ENCODE measurements around the gene TDRD12. TPM values are rescaled to one million over a fixed set of nuclear protein-coding genes. Genes with fewer than 3 reads are reported as not detected.

The TDRD12 gene
- total and polyA plus RNA-seq, 12 donors = 0.06 to 0.47 (median 0.12) TPM; not detected in 6

- Histone ChIP-seq H3K27me3 (no peaks in the 10 kb centered on the region), H3K4me3 (no peak overlapping the region), H3K9me3 (no peaks in the 10 kb centered on the region), H3K4me1 (no peaks in the 10 kb centered on the region), H3K36me3 (no peaks in the 10 kb centered on the region), H3K27ac (no peak overlapping the region)
- intact Hi-C loops (cut with DNase I) = no loop called here
- ATAC-seq (no peak), DNase-seq (no peak)
- 87 to 93% methylated on average over 3 of the region's 3 CpGs for WGBS, 2 donors
- no peak for TF ChIP-seq CTCF (IDR thresholded peaks at IDR 0.05)
Measured at GRCh38 chr19:32872391-32872790, 152.8 kb downstream of the TDRD12 start.

- no peak for DNase-seq
- no peak for TF ChIP-seq CTCF (IDR thresholded peaks at IDR 0.05)
- no peak overlapping the region for H3K27ac ChIP-seq
- intact Hi-C loops (cut with DNase I) = no loop called here
- H3K27me3 ChIP-seq = no peaks in the 10 kb centered on the region
- WGBS, 2 donors = 89 to 91% methylated on average over 18 of the region's 18 CpGs
- H3K9me3 ChIP-seq = no peaks in the 10 kb centered on the region
- H3K4me1 ChIP-seq = no peaks in the 10 kb centered on the region
- H3K36me3 ChIP-seq = peaks cover 0 to 9% (median 0%) of the 10 kb centered on the region in 9 donors
- no peak overlapping the region for H3K4me3 ChIP-seq
- no peak for ATAC-seq
Measured at GRCh38 chr19:32873247-32873959, 153.8 kb downstream of the TDRD12 start.

- DNase-seq (no peak), ATAC-seq (peak in 1 of 8 donors; percentile 41)
- Histone ChIP-seq H3K4me3 (no peak overlapping the region), H3K36me3 (peaks cover 0 to 21% (median 0%) of the 10 kb centered on the region in 9 donors), H3K9me3 (no peaks in the 10 kb centered on the region), H3K4me1 (no peaks in the 10 kb centered on the region), H3K27ac (no peak overlapping the region), H3K27me3 (no peaks in the 10 kb centered on the region)
- WGBS, 2 donors = 77 to 90% methylated on average over 9 of the region's 9 CpGs
- TF ChIP-seq CTCF (IDR thresholded peaks at IDR 0.05) = no peak
- intact Hi-C loops (cut with DNase I) = no loop called here
Measured at GRCh38 chr19:32874605-32875004, 155.0 kb downstream of the TDRD12 start.

- peaks cover 0 to 29% (median 0%) of the 10 kb centered on the region in 9 donors for H3K36me3 ChIP-seq
- H3K27me3 ChIP-seq = no peaks in the 10 kb centered on the region
- 68 to 69% methylated on average over 7 of the region's 7 CpGs for WGBS, 2 donors
- no peak overlapping the region for H3K4me3 ChIP-seq
- TF ChIP-seq CTCF (IDR thresholded peaks at IDR 0.05) = no peak
- H3K9me3 ChIP-seq = no peaks in the 10 kb centered on the region
- H3K4me1 ChIP-seq = no peaks in the 10 kb centered on the region
- DNase-seq (no peak), ATAC-seq (no peak)
- intact Hi-C loops (cut with DNase I) = no loop called here
- no peak overlapping the region for H3K27ac ChIP-seq
Measured at GRCh38 chr19:32875428-32875827, 155.9 kb downstream of the TDRD12 start.

Data from heart right ventricle (tissue), 16 donors.